BLaER1 treated with 17β-estradiol and CSF1 and Interleukin-3, amounts not matched to agents 10 nM and 100 nM (cell line): Measurements from ENCODE around the gene GLRA3.
"Not testable (repeated sequence)": the region's sequence is repeated elsewhere in the genome, so short reads cannot be mapped to it uniquely, and the experiment has no call there.

Experiments
- H3K27ac ChIP-seq, 11 experiments: shearing (Covaris generic); formaldehyde crosslinking; 2 replicates each; pipeline ENCODE4 v1.8.1; 2022
- H3K27me3 ChIP-seq, 11 experiments: shearing (Covaris generic); formaldehyde crosslinking; 2 replicates each; pipeline ENCODE4 v1.8.1; 2022
- H3K36me3 ChIP-seq, 11 experiments: shearing (Covaris generic); formaldehyde crosslinking; 2 replicates each; pipeline ENCODE4 v1.8.1; 2022
- H3K4me1 ChIP-seq, 10 experiments: shearing (Covaris generic); formaldehyde crosslinking; 2 replicates each; pipeline ENCODE4 v1.8.1; 2022
- H3K4me2 ChIP-seq, 11 experiments: shearing (Covaris generic); formaldehyde crosslinking; 2 replicates each; pipeline ENCODE4 v1.8.1; 2022
- H3K4me3 ChIP-seq, 10 experiments: shearing (Covaris generic); formaldehyde crosslinking; 2 replicates each; pipeline ENCODE4 v1.8.1; 2022
- H3K9ac ChIP-seq, 11 experiments: shearing (Covaris generic); formaldehyde crosslinking; 2 replicates each; pipeline ENCODE4 v1.8.1; 2022
- H3K9me3 ChIP-seq, 11 experiments: shearing (Covaris generic); formaldehyde crosslinking; replicated peaks in 1 of 11; 2 replicates each; pipeline ENCODE4 v1.8.1; 2022
- H4K20me1 ChIP-seq, 11 experiments: shearing (Covaris generic); formaldehyde crosslinking; 2 replicates each; pipeline ENCODE4 v1.8.1; 2022
- Cebpa-rat ChIP-seq, 11 experiments: shearing (Covaris generic); IDR thresholded peaks; 2 replicates each; pipeline ENCODE4 v1.8.1; 2022

The GLRA3 gene

GRCh38 chr4:174828845-174829701 is at the start of gene GLRA3:
Gene GLRA3 (minus strand): TSS chr4:174829247. CDS start chr4:174828811, 436 bp downstream.
- Histone ChIP-seq H3K4me1 (no peaks in the 10 kb centered on the region), H3K9me3 (peaks cover 0 to 8% (median 0%) of the 10 kb centered on the region in 11 experiments; a peak in 2 of 22 replicates), H3K27ac (no peak within 1 kb of the TSS), H3K27me3 (no peaks in the 10 kb centered on the region), H3K36me3 (no peaks in the 10 kb centered on the region), H4K20me1 (no peaks in the 10 kb centered on the region), H3K4me3 (no peak within 1 kb of the TSS), H3K9ac (no peak within 1 kb of the TSS), H3K4me2 (no peak within 1 kb of the TSS)
- no peak for TF ChIP-seq Cebpa-rat (IDR thresholded peaks at IDR 0.05)

GRCh38 chr4:174874898-174875297 is 45.9 kb upstream of the GLRA3 start:
- no peak overlapping the region for H3K4me3 ChIP-seq
- no peak for TF ChIP-seq Cebpa-rat (IDR thresholded peaks at IDR 0.05)
- peaks cover 0 to 6% (median 0%) of the 10 kb centered on the region in 10 experiments; a peak in 2 of 20 replicates for H3K4me1 ChIP-seq
- H3K27me3 ChIP-seq = no peaks in the 10 kb centered on the region
- H3K36me3 ChIP-seq = no peaks in the 10 kb centered on the region
- H3K9me3 ChIP-seq = peaks cover 0 to 9% (median 4%) of the 10 kb centered on the region in 11 experiments; a peak in 5 of 22 replicates
- H3K27ac ChIP-seq = no peak overlapping the region
- no peak overlapping the region for H3K4me2 ChIP-seq
- no peak overlapping the region for H3K9ac ChIP-seq
- H4K20me1 ChIP-seq = no peaks in the 10 kb centered on the region

- Histone ChIP-seq H3K9ac (no peak overlapping the region), H3K4me2 (no peak overlapping the region), H3K27ac (no peak overlapping the region), H3K36me3 (no peaks in the 10 kb centered on the region), H3K27me3 (no peaks in the 10 kb centered on the region), H3K4me3 (no peak overlapping the region), H3K9me3 (peaks cover 0 to 15% (median 7%) of the 10 kb centered on the region in 11 experiments; a peak in 8 of 22 replicates), H3K4me1 (peaks cover 0 to 6% (median 0%) of the 10 kb centered on the region in 10 experiments; a peak in 2 of 20 replicates), H4K20me1 (no peaks in the 10 kb centered on the region)
- no peak for TF ChIP-seq Cebpa-rat (IDR thresholded peaks at IDR 0.05)
Measured at GRCh38 chr4:174873931-174874330, 44.9 kb upstream of the GLRA3 start.

GRCh38 chr4:174873146-174873545 is 44.1 kb upstream of the GLRA3 start:
- not testable (repeated sequence) for H3K4me2 ChIP-seq, H3K27ac ChIP-seq, H3K27me3 ChIP-seq, H3K4me1 ChIP-seq, H4K20me1 ChIP-seq, H3K36me3 ChIP-seq, H3K9ac ChIP-seq, H3K4me3 ChIP-seq
- peaks cover 0 to 16% (median 10%) of the 10 kb centered on the region in 11 experiments; a peak in 10 of 22 replicates for H3K9me3 ChIP-seq

- Histone ChIP-seq H3K4me1 (peaks cover 0 to 11% (median 3%) of the 10 kb centered on the region in 10 experiments; a peak in 4 of 20 replicates), H3K27ac (no peak overlapping the region), H3K4me2 (no peak overlapping the region), H3K4me3 (no peak overlapping the region), H3K9me3 (peaks cover 3 to 21% (median 14%) of the 10 kb centered on the region in 11 experiments; a peak in 14 of 22 replicates), H3K36me3 (no peaks in the 10 kb centered on the region), H3K27me3 (no peaks in the 10 kb centered on the region), H3K9ac (no peak overlapping the region), H4K20me1 (no peaks in the 10 kb centered on the region)
- TF ChIP-seq Cebpa-rat (IDR thresholded peaks at IDR 0.05) = no peak
Measured at GRCh38 chr4:174871407-174871806, 42.4 kb upstream of the GLRA3 start.

GRCh38 chr4:174870311-174870710 is 41.3 kb upstream of the GLRA3 start:
- no peaks in the 10 kb centered on the region for H3K27me3 ChIP-seq

GRCh38 chr4:174869339-174869738 is 40.3 kb upstream of the GLRA3 start:
- no peak overlapping the region for H3K4me2 ChIP-seq
- no peak overlapping the region for H3K27ac ChIP-seq
- H3K9ac ChIP-seq = no peak overlapping the region

More at GRCh38 chr4:174870311-174870710, 41.3 kb upstream of the GLRA3 start:
- no peaks in the 10 kb centered on the region for H4K20me1 ChIP-seq
- TF ChIP-seq Cebpa-rat (IDR thresholded peaks at IDR 0.05) = no peak
- no peak overlapping the region for H3K9ac ChIP-seq
- H3K4me2 ChIP-seq = no peak overlapping the region
- H3K27ac ChIP-seq = no peak overlapping the region
- H3K9me3 ChIP-seq = peaks cover 6 to 27% (median 12%) of the 10 kb centered on the region in 11 experiments; a peak in 15 of 22 replicates
- H3K4me1 ChIP-seq = peaks cover 0 to 11% (median 3%) of the 10 kb centered on the region in 10 experiments; a peak in 4 of 20 replicates
- no peak overlapping the region for H3K4me3 ChIP-seq
- H3K36me3 ChIP-seq = no peaks in the 10 kb centered on the region

GRCh38 chr4:174867903-174868302 is 38.9 kb upstream of the GLRA3 start:
- H3K9me3 ChIP-seq = peaks cover 6 to 27% (median 12%) of the 10 kb centered on the region in 11 experiments; a peak in 15 of 22 replicates
- TF ChIP-seq Cebpa-rat (IDR thresholded peaks at IDR 0.05) = no peak
- no peak overlapping the region for H3K9ac ChIP-seq
- H3K4me2 ChIP-seq = peak overlapping the region in 3 of 11 experiments; percentile 4 to 16 (median 15); a peak in 3 of 22 replicates
- H3K27me3 ChIP-seq = no peaks in the 10 kb centered on the region
- H3K4me3 ChIP-seq = no peak overlapping the region
- H4K20me1 ChIP-seq = no peaks in the 10 kb centered on the region
- no peaks in the 10 kb centered on the region for H3K36me3 ChIP-seq
- H3K27ac ChIP-seq = no peak overlapping the region
- H3K4me1 ChIP-seq = peaks cover 0 to 11% (median 0%) of the 10 kb centered on the region in 10 experiments; a peak in 2 of 20 replicates

More at GRCh38 chr4:174869339-174869738, 40.3 kb upstream of the GLRA3 start:
- H3K4me3 ChIP-seq = no peak overlapping the region
- no peak for TF ChIP-seq Cebpa-rat (IDR thresholded peaks at IDR 0.05)
- peaks cover 0 to 11% (median 0%) of the 10 kb centered on the region in 10 experiments; a peak in 3 of 20 replicates for H3K4me1 ChIP-seq
- no peaks in the 10 kb centered on the region for H4K20me1 ChIP-seq
- peaks cover 6 to 27% (median 12%) of the 10 kb centered on the region in 11 experiments; a peak in 15 of 22 replicates for H3K9me3 ChIP-seq
- no peaks in the 10 kb centered on the region for H3K36me3 ChIP-seq
- H3K27me3 ChIP-seq = no peaks in the 10 kb centered on the region

GRCh38 chr4:174865418-174865985 is 36.5 kb upstream of the GLRA3 start:
- peaks cover 0 to 11% (median under 1%) of the 10 kb centered on the region in 10 experiments; a peak in 3 of 20 replicates for H3K4me1 ChIP-seq
- no peak overlapping the region for H3K4me3 ChIP-seq
- peaks cover 6 to 27% (median 12%) of the 10 kb centered on the region in 11 experiments; a peak in 15 of 22 replicates for H3K9me3 ChIP-seq
- TF ChIP-seq Cebpa-rat (IDR thresholded peaks at IDR 0.05) = no peak
- no peaks in the 10 kb centered on the region for H3K36me3 ChIP-seq
- H4K20me1 ChIP-seq = no peaks in the 10 kb centered on the region
- no peak overlapping the region for H3K27ac ChIP-seq
- H3K27me3 ChIP-seq = no peaks in the 10 kb centered on the region
- H3K4me2 ChIP-seq = no peak overlapping the region
- no peak overlapping the region for H3K9ac ChIP-seq
